OCI-LY3 (cell line): Measurements from ENCODE around the gene CLDN5.

Experiments used
- CTCF ChIP-seq: fragments of 200-600, 300-600 bp; sonication (generic); IDR thresholded peaks from 2 replicates; pipeline ENCODE4 v1.5.1; 2014; ENCODE audit warnings: antibody characterized with exemption, low read length, low read depth
- EZH2phosphoT487 ChIP-seq: fragments of 200-600 bp; shearing (Covaris generic); IDR thresholded peaks from 2 replicates; pipeline ENCODE4 v1.6.1; 2018; ENCODE audit warnings: antibody characterized with exemption, mixed run types, low read depth

GRCh38 chr22:19527321-19527721 lies 3.1 kb upstream of the CLDN5 start:
- TF ChIP-seq CTCF (no peak), EZH2phosphoT487 (no peak)
